Stimulated activated CD8-positive, alpha-beta memory T cell treated with anti-CD3 and anti-CD28 coated beads, Interleukin-15, amount 100 ng/mL, for 24 hours (primary cell): ENCODE data around the gene CTSD.
"Not testable (repeated sequence)": the region's sequence is repeated elsewhere in the genome, so short reads cannot be mapped to it uniquely, and the experiment has no call there.

Experiments
- DNase-seq: peaks from one replicate; pipeline ENCODE4 v3.0.0-alpha.2; 2020; ENCODE audit warnings: low read depth

The CTSD gene

DNA sequence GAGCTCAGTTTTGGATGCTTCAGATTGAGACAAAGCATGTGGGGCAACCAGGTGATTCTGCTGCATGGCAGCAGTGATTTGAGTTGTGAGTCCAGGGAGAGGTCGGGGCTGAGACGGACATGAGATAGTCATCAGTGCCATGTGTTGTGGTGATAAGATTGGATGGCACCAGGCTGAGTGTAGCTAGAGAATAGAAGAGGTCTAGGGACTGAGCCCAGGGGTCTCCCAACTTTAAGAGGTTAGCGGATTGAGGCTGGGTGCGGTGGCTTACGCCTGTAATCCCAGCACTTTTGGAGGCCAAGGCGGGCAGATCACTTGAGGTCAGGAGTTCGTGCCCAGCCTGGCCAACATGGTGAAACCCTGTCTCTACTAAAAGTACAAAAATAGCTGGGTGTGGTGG lies 6.3 kb upstream of the CTSD start:
- no peak for DNase-seq

GRCh38 chr11:1769304-1769936 lies 5.7 kb upstream of the CTSD start:
- DNase-seq: not testable (repeated sequence)

- no peak for DNase-seq
Measured at GRCh38 chr11:1768141-1768469, 4.4 kb upstream of the CTSD start.

DNA sequence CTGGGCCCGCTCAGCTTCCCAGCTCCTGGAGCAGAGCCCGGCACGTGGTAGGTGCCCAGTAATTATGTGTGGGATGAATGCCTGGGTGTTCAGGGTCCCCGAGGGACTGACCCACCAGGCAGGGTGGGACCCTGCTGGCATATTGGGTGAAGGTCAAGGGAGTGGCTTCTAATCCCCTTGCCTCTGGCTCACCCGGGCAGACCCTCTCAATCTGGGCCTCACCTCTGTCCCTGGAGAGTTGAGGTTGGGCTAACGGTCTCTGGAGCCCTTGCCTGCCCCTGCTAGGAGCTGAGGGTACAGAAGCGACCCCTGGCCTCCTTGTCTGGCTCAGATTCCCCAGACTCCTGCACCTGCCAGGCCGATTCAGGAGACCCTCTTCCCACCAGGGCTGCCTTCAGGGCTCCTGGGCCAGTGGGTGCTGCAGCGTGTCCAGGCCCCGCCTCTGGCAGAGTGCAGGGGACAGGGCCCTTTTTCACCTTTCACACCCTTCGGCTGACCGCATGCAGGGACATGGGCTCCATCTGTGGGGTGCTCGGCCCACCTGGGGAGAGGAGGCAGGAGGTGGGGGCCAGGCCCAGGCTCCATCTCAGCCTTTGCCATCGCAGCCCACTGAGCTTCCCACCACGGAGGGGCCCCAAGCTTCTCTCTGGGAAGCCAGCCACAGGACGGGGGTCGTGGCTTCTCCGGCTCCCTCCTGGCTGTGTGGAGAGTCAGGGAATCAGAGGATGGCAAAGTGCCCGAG lies 3.8 kb upstream of the CTSD start:
- DNase-seq: no peak

DNA sequence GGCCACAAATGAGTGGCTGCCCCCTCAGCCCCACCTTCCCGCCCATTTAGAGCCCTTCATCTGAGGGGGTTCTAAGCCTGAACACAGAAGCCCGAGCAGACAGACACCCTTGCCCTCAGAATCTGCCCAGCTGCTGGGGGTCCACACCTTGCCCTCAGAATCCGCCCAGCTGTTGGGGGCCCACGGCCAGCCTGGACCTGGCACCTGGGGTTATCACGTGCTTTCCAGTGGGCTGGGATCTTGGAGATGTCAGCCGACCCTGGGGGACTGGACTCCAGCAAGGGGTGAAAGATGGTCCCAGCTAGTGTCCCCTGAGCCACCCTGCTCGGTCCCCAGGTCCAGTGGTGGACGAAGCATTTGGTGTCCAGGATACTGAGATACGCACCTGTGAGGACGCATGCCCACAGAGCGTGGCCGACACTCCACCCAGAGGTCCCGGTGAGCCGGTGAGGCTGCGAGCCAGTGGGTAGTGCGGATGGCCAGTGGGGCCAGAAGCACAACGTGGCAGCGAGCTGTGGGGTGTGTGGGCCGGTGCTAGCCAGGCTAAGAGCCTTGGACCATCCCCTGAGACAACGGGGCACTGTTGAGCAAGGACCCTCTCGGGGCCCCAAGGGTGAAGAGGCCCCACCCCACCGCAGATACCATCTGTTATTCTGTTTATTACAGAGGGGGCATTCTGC lies 3.1 kb upstream of the CTSD start:
- DNase-seq: no peak

DNA sequence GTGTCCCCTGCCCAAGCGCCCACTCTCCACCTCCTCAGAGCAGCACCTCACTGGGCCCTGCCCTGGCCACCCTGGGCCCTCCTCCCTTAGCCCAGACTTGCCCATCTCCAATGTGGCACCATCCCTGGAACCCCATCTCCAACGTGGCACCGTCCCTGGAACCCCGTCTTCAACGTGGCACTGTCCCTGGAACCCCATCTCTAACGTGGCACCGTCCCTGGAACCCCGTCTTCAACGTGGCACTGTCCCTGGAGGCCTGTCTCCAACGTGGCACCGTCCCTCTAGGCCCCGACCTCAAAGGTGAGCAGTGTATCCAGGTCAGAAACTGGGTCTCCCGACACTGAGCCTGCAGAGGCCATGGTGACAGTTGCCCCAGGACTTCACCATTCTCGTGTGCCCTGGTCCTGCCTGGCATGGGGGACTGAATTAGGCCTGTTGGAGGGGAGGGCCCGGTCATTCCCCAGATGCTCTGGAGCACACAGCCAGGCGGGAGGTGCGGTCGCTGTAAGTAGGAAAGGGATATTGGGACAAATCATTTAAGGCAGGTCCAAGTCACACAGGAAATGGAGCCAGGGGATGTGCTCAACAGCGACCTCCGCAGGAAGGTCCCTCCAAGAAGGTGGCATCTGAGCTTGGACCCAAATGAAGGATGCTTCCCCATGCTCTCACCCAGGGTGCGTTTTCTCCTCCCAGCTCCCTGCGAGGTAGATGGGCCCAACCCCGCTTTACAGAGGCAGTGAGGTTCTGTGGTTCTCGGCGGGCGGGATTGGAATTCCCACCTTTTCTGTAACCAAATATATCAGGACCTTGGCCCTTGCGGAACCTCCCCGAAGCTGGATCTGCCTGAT lies 2.4 kb upstream of the CTSD start:
- DNase-seq: no peak

DNA sequence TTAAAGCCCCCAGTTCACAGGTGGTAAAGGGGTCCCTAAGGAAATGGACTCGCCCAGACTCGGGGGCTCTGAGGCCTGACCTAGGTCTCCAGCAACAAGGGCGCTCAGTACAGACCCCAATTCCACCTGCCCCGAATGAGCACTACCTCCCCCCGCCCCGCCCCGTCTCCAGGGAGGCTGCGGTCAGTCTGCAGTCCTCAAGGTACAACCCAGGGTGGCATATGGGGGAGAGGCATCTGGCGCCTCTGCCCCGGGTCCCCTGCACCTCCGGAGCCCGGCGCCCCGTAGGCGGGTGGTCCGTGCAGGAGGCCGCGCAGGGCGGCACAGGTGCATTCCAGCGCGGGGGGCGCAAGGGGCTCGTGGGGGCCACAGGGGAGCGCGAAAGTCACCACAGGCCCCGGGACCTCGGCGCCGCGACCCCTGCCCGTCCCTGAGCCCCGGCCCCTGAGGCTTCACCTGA lies 361 bp downstream of the CTSD start:
- DNase-seq: no peak

DNA sequence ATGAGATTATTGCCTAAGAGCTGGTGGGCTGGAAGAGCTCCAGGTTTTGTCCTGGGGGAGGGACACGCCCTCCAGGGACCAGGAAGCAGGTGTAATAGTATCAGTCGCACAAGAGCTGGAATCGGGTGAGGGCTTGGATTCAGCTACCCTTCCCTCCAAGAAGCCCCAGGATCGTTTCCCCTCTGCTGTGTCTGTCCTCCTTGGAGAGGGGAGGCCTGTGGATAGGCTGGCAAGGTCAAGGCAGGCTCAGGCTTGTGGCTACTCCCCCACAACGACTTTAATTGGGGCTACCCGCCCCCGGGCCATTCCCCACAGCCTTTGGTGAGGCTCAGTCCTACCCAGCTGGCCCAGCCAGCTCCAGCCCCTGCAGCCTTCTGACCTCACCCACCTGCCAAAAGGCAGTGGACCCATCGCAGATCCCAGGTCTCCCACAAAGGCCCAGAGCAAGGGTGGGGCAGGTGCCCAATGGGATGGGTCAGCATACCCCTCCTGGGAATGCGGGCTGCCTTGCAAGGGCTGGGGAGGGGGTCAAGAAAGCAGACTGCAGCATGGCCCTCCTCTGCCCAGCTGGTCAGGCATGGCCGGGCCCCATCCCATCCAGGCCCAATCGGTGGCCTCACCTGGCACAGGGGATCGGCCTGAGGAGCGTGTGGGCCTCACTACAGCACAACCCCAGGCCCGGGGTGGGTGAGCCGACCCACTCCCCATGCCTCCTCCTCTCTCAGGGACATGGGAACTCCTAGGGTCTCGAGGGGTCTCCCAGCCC lies 1.0 kb downstream of the CTSD start:
- no peak for DNase-seq

- DNase-seq: no peak
Measured at GRCh38 chr11:1761857-1762536, 1.7 kb downstream of the CTSD start.

DNA sequence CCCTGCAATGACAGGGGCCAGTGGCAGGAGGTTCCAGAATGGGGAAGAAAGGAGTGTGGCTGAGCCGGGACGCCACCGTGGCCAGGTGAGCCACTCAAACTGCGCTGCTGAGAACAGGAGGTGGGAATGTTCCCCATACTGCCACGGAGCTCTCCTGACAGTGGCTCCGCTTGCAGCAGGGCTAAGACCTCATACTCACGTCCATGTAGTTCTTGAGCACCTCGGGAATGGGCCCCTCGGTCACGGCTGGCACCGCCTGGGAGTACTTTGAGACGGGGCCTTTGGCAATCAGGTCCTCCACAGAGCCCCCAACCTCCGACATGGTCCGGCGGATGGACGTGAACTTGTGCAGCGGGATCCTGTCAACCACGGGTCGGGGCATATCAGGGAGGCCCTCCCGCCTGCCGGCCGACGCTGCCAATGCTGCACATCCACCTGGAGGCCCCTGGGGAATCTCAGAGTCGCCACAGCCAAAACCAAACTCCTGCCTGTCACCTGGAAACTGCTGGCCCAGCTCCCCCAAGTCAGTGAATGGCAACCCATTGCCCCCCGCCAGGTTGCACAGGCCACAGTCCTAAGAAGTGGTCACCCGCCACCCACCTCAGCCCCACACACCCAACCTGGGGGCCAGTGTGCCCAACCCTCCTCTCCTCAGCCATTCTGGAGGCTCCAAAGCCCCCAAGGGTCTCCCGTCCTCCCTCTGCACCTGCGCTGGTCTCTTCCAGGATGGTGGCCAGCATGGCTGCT lies 2.4 kb downstream of the CTSD start:
- DNase-seq: no peak

DNA sequence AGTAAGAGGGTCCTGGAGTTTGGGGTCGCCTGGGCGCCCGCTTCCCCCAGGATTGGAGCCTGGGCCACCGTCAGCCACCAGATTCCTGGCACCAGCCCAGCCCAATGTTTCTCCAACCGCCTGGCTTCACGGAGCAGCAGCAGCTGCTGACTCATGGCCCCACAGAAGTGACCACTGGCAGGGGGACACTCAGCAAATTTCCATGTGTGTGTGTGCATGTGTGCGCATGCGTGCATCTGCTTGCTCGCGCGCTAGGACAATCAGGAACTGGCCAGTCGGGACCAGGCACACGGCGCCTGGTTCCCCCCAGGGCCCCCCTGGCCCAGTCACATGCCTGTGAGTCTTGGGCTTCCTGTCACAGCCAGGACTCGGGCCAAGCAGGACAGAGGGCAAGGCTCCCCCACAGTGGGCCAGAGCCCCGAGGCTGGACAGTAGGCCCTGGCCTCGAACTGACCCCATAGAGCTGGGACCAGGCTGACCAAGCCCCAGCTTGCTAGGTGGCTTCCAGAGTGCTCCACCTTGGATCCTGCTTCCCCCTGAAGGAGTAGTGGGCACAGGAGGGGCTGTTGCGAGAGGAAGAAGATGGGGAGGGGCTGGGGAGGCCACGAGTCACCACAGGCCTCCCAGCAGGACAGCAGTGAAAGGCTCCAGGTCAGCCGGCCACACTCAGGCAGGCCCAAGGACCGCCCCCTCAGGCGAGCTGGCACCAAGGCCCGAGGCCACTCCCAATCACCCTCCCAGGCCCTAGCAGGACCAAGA lies 3.2 kb downstream of the CTSD start:
- DNase-seq: no peak

- DNase-seq: no peak
Measured at GRCh38 chr11:1759851-1760220, 3.9 kb downstream of the CTSD start.

DNA sequence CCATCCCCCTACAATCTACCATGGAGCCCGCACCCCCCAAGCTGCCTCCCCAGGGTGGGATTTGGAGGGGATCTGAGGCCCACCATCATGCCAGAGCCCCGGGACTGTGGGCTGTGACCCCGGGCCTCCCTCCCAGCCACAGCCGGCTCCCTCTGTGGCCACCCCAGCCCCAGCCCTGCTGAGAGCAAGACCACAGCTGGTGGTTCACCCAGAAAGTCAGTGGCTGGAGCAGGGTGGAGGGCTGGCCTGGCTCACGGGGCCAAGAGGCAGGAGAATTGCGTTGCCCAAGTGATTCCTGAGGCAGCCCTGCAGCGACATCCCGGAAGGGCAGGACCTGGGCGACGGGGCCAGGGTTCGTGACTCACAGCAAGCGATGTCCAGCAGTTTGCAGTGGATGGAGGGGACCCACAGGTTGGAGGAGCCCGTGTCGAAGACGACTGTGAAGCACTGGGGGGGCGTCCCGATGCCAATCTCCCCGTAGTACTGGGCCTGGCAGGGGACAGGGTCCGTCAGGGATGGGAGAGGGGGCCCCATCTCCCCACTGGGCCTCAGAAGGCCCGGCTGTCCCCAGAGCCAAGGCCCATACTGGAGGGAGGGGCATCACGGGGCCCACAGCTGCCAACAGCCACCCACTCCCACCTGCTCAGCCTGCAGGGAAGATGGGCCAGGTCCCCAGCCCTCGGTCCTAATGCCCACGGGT lies 4.4 kb downstream of the CTSD start:
- no peak for DNase-seq

GRCh38 chr11:1758611-1759150 lies 5.0 kb downstream of the CTSD start:
- DNase-seq: no peak

- no peak for DNase-seq
Measured at GRCh38 chr11:1757861-1758610, 5.7 kb downstream of the CTSD start.

GRCh38 chr11:1756791-1757771 lies 6.6 kb downstream of the CTSD start:
- DNase-seq: no peak
